Chondrocyte (in vitro differentiated cells): ENCODE results near the gene ALAD. TPM values are rescaled to one million over a fixed set of nuclear protein-coding genes. Genes with fewer than 3 reads are reported as not detected.
A peak's percentile ranks its signal among the peaks of the same experiment; 100 is the strongest.

Experiments
- DNase-seq: peaks from one replicate; pipeline ENCODE4 v3.0.0; 2021; ENCODE audit warnings: mixed read lengths, low spot score
- H3K27ac Mint-ChIP-seq: one replicate; pipeline ENCODE4 v1.8.0; 2021; ENCODE audit warnings: mild to moderate bottlenecking, moderate library complexity, mixed read lengths; ENCODE audit not compliant: unreplicated experiment
- H3K27me3 Mint-ChIP-seq: 2 replicates; pipeline ENCODE4 v1.8.0; 2021; ENCODE audit warnings: low read depth, mixed read lengths
- H3K36me3 Mint-ChIP-seq: 2 replicates; pipeline ENCODE4 v1.8.0; 2021; ENCODE audit warnings: low read depth, mixed read lengths
- H3K4me1 Mint-ChIP-seq: 2 replicates; pipeline ENCODE4 v1.8.0; 2021; ENCODE audit warnings: low read depth, mild to moderate bottlenecking, mixed read lengths
- H3K4me3 Mint-ChIP-seq: one replicate; pipeline ENCODE4 v1.8.0; 2021; ENCODE audit warnings: mild to moderate bottlenecking, moderate library complexity, mixed read lengths; ENCODE audit not compliant: unreplicated experiment
- H3K9me3 Mint-ChIP-seq: 2 replicates; pipeline ENCODE4 v1.8.0; 2021; ENCODE audit warnings: low read depth, mixed read lengths
- CTCF ChIP-seq: fragments of 200-600 bp; sonication (generic); IDR thresholded peaks from 2 replicates; pipeline ENCODE4 v1.5.0; 2021; ENCODE audit warnings: antibody characterized with exemption, mild to moderate bottlenecking, moderate library complexity
- total RNA-seq: library from RNA; stranded (reverse); gene quantifications from 3 replicates; pipeline ENCODE4 v1.2.1, GENCODE V29; 2021

Gene ALAD
- total RNA-seq, 1 donor from 2014 or later: 21.8 TPM

DNA sequence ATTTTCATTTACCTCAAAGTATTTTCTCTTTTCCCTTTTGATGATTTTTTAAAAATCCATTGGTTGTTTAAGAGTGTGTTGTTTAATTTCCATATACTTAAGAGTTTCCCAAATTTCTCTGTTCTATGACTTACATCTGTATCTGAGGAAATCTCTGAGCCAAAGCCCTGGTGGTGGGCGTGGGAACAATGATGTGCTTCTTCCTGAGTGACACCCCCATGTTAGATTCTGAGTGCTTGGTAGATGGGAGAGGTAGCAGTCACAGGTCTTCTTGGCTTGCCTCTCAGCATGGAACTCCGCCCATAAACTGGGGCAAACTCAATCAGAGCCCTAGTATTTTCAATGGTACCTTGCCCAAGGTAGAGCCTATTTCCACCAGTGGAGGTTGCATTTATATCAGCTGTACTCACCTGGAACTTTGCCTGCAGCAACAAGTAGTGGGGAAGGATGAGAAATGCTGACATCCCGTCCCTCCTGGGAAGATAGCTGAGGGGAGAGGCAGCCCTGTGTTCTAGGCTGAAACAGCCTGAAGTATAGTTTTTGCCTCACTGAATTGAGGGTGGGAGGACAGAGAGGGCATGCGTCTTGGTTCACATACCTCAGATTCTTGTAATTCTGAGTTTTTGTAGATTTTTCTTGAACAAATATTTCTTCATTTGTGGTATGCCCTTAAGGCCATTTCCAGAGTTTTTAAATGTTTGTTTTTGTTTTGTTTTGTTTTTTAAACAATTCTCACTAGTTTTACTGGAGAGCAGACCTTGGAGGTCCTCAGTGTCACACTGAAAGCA is 35.8 kb upstream of the ALAD start:
- H3K4me3 Mint-ChIP-seq: peak overlapping the region; percentile 7
- H3K9me3 Mint-ChIP-seq: peaks cover 7% of the 10 kb centered on the region
- H3K27ac Mint-ChIP-seq: peak overlapping the region; percentile 57
- H3K4me1 Mint-ChIP-seq: peaks cover 11% of the 10 kb centered on the region
- no peak for DNase-seq
- peak; percentile 13 for TF ChIP-seq CTCF
- H3K27me3 Mint-ChIP-seq: peaks cover 6% of the 10 kb centered on the region
- peaks cover 2% of the 10 kb centered on the region for H3K36me3 Mint-ChIP-seq

GRCh38 chr9:113431191-113431590 is 30.1 kb upstream of the ALAD start:
- Mint-ChIP-seq H3K4me1 (no peaks in the 10 kb centered on the region), H3K9me3 (peaks cover under 1% of the 10 kb centered on the region), H3K4me3 (no peak overlapping the region), H3K36me3 (peaks cover 2% of the 10 kb centered on the region), H3K27ac (no peak overlapping the region), H3K27me3 (peaks cover 6% of the 10 kb centered on the region)
- DNase-seq: no peak
- no peak for TF ChIP-seq CTCF

- no peaks in the 10 kb centered on the region for H3K36me3 Mint-ChIP-seq
- no peak for TF ChIP-seq CTCF
- H3K4me3 Mint-ChIP-seq: no peak overlapping the region
- peaks cover 4% of the 10 kb centered on the region for H3K27me3 Mint-ChIP-seq
- no peaks in the 10 kb centered on the region for H3K4me1 Mint-ChIP-seq
- no peak for DNase-seq
- no peaks in the 10 kb centered on the region for H3K9me3 Mint-ChIP-seq
- no peak overlapping the region for H3K27ac Mint-ChIP-seq
These were observed 27.1 kb upstream of the ALAD start for GRCh38 chr9:113428062-113428615.

DNA sequence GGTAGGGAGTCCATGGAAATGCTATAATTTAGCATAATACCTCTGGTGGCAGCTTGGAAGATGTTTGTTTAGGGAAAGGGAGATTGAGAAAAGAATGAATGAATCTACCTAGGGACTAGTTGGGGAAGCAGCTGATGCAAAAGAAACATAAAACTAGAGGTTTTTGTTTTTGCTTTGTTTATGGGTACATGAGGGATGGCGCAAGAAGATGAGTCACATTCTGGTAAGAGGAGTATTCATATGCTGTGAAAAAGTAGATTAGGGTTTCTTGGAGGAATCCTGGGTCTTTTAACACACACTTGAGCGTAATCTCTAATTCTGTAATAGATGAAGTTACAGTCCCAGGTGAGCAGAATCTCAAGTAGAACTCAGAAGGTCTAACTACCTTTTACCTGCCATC is 26.5 kb upstream of the ALAD start:
- H3K9me3 Mint-ChIP-seq: no peaks in the 10 kb centered on the region
- no peak for DNase-seq
- TF ChIP-seq CTCF: no peak
- H3K4me3 Mint-ChIP-seq: no peak overlapping the region
- no peaks in the 10 kb centered on the region for H3K4me1 Mint-ChIP-seq
- H3K36me3 Mint-ChIP-seq: no peaks in the 10 kb centered on the region
- no peak overlapping the region for H3K27ac Mint-ChIP-seq
- peaks cover 2% of the 10 kb centered on the region for H3K27me3 Mint-ChIP-seq

DNA sequence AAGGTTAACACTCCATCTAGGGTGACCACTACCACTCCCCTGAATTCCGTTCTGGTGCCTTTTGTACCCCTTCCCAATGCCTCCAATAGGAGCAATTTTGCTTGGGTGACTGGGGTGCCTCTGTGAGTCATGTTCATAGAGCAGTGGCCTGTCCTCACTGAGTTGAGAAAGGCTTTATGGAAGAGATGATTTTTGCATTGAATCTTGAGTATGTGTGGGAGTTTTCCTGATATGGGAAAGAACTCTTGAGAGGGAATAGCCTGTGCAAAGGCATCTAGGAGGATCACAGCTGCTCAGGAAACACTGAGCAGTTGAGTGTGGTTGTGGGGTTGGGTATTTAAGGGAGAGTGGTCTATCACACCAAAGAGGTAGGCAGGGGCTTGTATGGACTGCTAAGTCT is 25.6 kb upstream of the ALAD start:
- Mint-ChIP-seq H3K36me3 (no peaks in the 10 kb centered on the region), H3K9me3 (no peaks in the 10 kb centered on the region), H3K27ac (no peak overlapping the region), H3K4me1 (no peaks in the 10 kb centered on the region), H3K4me3 (no peak overlapping the region), H3K27me3 (no peaks in the 10 kb centered on the region)
- TF ChIP-seq CTCF: no peak
- DNase-seq: no peak
